Transverse colon (tissue), 4 donors: ENCODE results near the gene RHOF. TPM values are rescaled to one million over a fixed set of nuclear protein-coding genes. Genes with fewer than 3 reads are reported as not detected.

ENCODE experiments used
- DNase-seq: peaks from one replicate; pipeline ENCODE4 v3.0.0-alpha.2; 2019
- H3K27ac ChIP-seq, 4 donors: fragments of 200-600 bp; sonication (generic); 2 replicates each; pipeline ENCODE4 v1.5.1; 2016 to 2018; ENCODE audit warnings: inconsistent platforms in 4 of 4
- H3K27me3 ChIP-seq: fragments of 200-600 bp; sonication (generic); 2 replicates; pipeline ENCODE4 v1.5.1; 2017; ENCODE audit warnings: inconsistent platforms
- H3K36me3 ChIP-seq, 4 donors: fragments of 200-600 bp; sonication (generic); 2 replicates each; pipeline ENCODE4 v1.5.1; 2017 to 2019; ENCODE audit warnings: inconsistent platforms in 4 of 4
- H3K4me1 ChIP-seq, 4 donors: fragments of 200-600 bp; sonication (generic); 2 replicates each; pipeline ENCODE4 v1.5.1; 2017 to 2020; ENCODE audit warnings: inconsistent platforms in 4 of 4
- H3K4me3 ChIP-seq, 4 donors: fragments of 200-600 bp; sonication (generic); 1 replicate in 1 of 4; 2 replicates in 3 of 4; pipeline versions ENCODE4 v1.5.1 to v1.6.1; 2017 to 2019; ENCODE audit warnings: inconsistent platforms in 4 of 4
- H3K9me3 ChIP-seq, 2 donors: fragments of 200-600 bp; sonication (generic); 2 replicates each; pipeline ENCODE4 v1.5.1; 2017 to 2019; ENCODE audit warnings: inconsistent platforms in 2 of 2
- EP300 ChIP-seq: sonication (generic); formaldehyde crosslinking; IDR thresholded peaks from one replicate; pipeline ENCODE4 v1.6.1; 2017; ENCODE audit warnings: antibody characterized with exemption, low read depth
- POLR2A ChIP-seq: fragments of 450-650 bp; IDR thresholded peaks from one replicate; pipeline ENCODE4 v1.6.1; 2016; ENCODE audit warnings: antibody characterized with exemption, mild to moderate bottlenecking, moderate library complexity
- POLR2AphosphoS5 ChIP-seq, 3 donors: sonication (generic); formaldehyde crosslinking; IDR thresholded peaks; one replicate each; pipeline ENCODE4 v1.6.1; 2016; ENCODE audit warnings: antibody characterized with exemption in 3 of 3
- WGBS, 2 donors: methylation state at CpG; one replicate each; pipeline ENCODE4 v1.1.5; 2018; ENCODE audit warnings: low coverage in 1 of 2; 5-methylcytosine and 5-hydroxymethylcytosine counted together
- in situ Hi-C, 4 donors: fragments of 200-750 bp; cut with MboI; loops; one replicate each; pipeline versions ENCODE4 v1.15.0 to v1.15.1; 2017; ENCODE audit warnings: low sequenced_read_pairs in 3 of 4, low pct_ligation_motif_present in 1 of 4, low pct_unique_long_range_greater_than_20kb in 1 of 4
- intact Hi-C: fragments of 100-400 bp; cut with DNase I; formaldehyde crosslinking; loops from one replicate; pipeline ENCODE4 v1.15.1; 2023; ENCODE audit warnings: low total_unique reads
- total RNA-seq, 4 donors: library from RNA; depleted of rRNA; stranded (reverse); fragments of >200 nt; gene quantifications; one replicate each; pipeline ENCODE4 v1.1.0, GENCODE V29; 2016
- TF ChIP-seq, protein P1 (sequence below), 5 experiments: fragments of 200-600 bp in 3 of 5; fragments of 450-650 bp in 2 of 5; sonication (generic) in 3 of 5; IDR thresholded peaks; 1 replicate in 2 of 5; 2 replicates in 3 of 5; pipeline ENCODE4 v1.5.1; 2016 to 2017; ENCODE audit warnings: antibody characterized with exemption in 5 of 5, inconsistent platforms in 3 of 5, mild to moderate bottlenecking in 2 of 5, moderate library complexity in 1 of 5

The RHOF gene
- total RNA-seq, 4 donors from 2014 or later: 14.9 to 251 (median 150) TPM

DNA sequence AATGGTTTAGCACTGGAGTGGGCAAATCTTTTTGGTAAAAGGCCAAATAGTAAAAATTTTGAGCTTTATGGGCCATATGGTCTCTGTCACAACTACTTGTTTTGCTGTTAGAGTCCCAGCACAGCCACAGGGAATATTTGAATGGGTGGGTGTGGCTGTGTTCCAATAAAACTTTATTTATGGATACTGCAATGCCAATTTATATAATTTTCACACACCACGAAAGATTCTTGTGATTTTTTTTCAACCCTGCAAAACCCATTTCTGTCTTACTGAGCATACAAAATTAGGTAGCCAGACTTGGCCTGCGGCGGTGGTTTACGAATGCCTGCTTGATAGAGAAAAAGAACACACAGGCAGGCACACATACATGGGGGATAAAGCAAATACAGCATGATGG lies 52.6 kb downstream of the RHOF start:
- no peaks in the 10 kb centered on the region for H3K27me3 ChIP-seq
- H3K36me3 ChIP-seq: no peaks in the 10 kb centered on the region
- no peak overlapping the region for H3K27ac ChIP-seq
- TF ChIP-seq POLR2AphosphoS5 (IDR thresholded peaks at IDR 0.05): no peak
- TF ChIP-seq, protein P1, sequence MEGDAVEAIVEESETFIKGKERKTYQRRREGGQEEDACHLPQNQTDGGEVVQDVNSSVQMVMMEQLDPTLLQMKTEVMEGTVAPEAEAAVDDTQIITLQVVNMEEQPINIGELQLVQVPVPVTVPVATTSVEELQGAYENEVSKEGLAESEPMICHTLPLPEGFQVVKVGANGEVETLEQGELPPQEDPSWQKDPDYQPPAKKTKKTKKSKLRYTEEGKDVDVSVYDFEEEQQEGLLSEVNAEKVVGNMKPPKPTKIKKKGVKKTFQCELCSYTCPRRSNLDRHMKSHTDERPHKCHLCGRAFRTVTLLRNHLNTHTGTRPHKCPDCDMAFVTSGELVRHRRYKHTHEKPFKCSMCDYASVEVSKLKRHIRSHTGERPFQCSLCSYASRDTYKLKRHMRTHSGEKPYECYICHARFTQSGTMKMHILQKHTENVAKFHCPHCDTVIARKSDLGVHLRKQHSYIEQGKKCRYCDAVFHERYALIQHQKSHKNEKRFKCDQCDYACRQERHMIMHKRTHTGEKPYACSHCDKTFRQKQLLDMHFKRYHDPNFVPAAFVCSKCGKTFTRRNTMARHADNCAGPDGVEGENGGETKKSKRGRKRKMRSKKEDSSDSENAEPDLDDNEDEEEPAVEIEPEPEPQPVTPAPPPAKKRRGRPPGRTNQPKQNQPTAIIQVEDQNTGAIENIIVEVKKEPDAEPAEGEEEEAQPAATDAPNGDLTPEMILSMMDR (IDR thresholded peaks at IDR 0.05): no peak
- no peak for TF ChIP-seq EP300
- no peaks in the 10 kb centered on the region for H3K9me3 ChIP-seq
- 88 to 92% methylated on average over 4 of the region's 4 CpGs for WGBS, 2 donors
- intact Hi-C loops: no loop called here
- H3K4me1 ChIP-seq: no peaks in the 10 kb centered on the region
- H3K4me3 ChIP-seq: no peak overlapping the region
- in situ Hi-C loops: no loop called here
- no peak for DNase-seq

DNA sequence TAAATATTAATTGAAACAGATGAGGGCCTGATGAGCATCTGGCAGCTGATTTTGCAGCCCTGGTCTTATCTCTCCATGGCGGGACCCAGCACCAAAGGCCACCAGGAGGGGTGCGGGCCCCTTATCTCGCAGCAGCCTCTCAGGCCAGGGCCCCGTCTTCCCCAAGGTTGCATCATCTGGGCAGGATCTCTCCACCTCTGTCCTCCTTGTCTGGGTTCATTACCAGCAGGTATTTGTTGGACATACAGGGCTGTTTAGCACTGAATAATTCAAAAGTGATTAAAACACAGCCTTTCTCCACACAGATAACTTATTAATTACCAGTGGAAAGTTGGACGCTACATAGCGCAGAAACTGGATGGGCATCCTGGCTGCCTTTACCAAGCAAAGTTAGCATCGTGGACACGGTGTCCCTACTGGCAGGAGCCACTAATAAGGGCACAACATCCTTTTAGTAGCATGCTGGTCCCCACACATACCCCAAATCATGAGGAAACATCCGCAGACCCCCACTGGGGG lies 55.1 kb downstream of the RHOF start:
- no peaks in the 10 kb centered on the region for H3K4me1 ChIP-seq
- H3K4me3 ChIP-seq: no peak overlapping the region
- no peaks in the 10 kb centered on the region for H3K9me3 ChIP-seq
- 94 to 100% methylated on average over 3 to 9 of the region's 9 CpGs for WGBS, 2 donors
- in situ Hi-C loops: no loop called here
- intact Hi-C loops: no loop called here
- no peaks in the 10 kb centered on the region for H3K27me3 ChIP-seq
- no peaks in the 10 kb centered on the region for H3K36me3 ChIP-seq
- no peak for DNase-seq
- TF ChIP-seq POLR2AphosphoS5 (IDR thresholded peaks at IDR 0.05) (no peak), EP300 (no peak), POLR2A (no peak)
- TF ChIP-seq, protein P1 (IDR thresholded peaks at IDR 0.05): no peak
- no peak overlapping the region for H3K27ac ChIP-seq

DNA sequence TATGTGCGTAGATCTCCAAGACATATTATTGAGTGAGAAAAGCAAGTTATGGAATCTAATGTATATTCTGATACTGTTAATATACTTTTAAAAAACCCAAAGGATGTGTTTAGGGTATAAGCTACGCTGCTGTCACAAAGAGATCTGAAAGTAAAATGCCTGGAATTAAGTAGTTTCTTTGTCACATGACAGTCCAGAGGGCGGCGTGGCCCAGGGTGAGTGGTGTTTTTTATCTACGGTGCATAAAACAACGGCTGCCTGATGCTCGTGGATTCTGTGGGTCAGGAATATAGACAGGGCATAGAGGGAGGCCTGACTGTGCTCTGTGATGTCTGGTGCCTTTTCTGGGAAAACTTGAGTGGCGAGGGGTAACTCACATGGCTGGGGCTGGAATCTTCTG lies 59.6 kb downstream of the RHOF start:
- H3K36me3 ChIP-seq: no peaks in the 10 kb centered on the region
- no peak overlapping the region for H3K27ac ChIP-seq
- no peak for TF ChIP-seq EP300
- TF ChIP-seq POLR2AphosphoS5 (IDR thresholded peaks at IDR 0.05): no peak
- no peak for TF ChIP-seq POLR2A
- TF ChIP-seq, protein P1 (IDR thresholded peaks at IDR 0.05): no peak
- in situ Hi-C loops (no loop called here), intact Hi-C loops (no loop called here)
- DNase-seq: no peak
- WGBS, 2 donors: 91 to 92% methylated on average over 8 of the region's 8 CpGs
- no peaks in the 10 kb centered on the region for H3K4me1 ChIP-seq
- no peaks in the 10 kb centered on the region for H3K27me3 ChIP-seq
- no peaks in the 10 kb centered on the region for H3K9me3 ChIP-seq
- H3K4me3 ChIP-seq: no peak overlapping the region

DNA sequence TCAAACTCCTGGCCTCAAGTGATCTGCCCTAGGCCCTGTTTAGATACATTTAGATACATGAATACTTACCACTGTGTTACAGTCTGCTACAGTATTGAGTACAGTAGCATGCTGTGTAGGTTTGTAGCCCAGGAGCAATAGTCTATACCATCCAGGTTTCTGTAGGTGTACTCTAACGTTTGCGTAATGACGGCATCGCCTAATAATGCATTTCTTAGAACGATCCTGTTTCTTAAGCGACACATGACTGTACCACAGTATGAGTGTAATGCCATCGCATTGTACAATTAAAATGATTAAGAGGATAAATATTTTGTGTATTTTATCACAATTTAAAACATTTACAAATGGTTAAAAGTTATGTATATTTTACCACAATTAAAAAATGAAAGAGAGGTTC lies 62.0 kb downstream of the RHOF start:
- Histone ChIP-seq H3K36me3 (no peaks in the 10 kb centered on the region), H3K27me3 (no peaks in the 10 kb centered on the region), H3K4me1 (no peaks in the 10 kb centered on the region), H3K4me3 (no peak overlapping the region), H3K9me3 (no peaks in the 10 kb centered on the region), H3K27ac (no peak overlapping the region)
- intact Hi-C loops: no loop called here
- in situ Hi-C loops: no loop called here
- TF ChIP-seq EP300 (no peak), POLR2AphosphoS5 (IDR thresholded peaks at IDR 0.05) (no peak), POLR2A (no peak)
- TF ChIP-seq, protein P1 (IDR thresholded peaks at IDR 0.05): no peak
- no peak for DNase-seq
- WGBS, 2 donors: 96 to 98% methylated on average over 4 to 7 of the region's 7 CpGs
